A549 (cell line): ENCODE measurements around the gene KCNIP2.

Experiments used
- CBX2 ChIP-seq: fragments of 200-600 bp; sonication (generic); IDR thresholded peaks from 2 replicates; pipeline ENCODE4 v1.6.1; 2016; ENCODE audit warnings: low read depth, mild to moderate bottlenecking, borderline replicate concordance
- CHD4 ChIP-seq: fragments of 200-600 bp; sonication (generic); IDR thresholded peaks from 2 replicates; pipeline ENCODE4 v1.6.1; 2016; ENCODE audit warnings: antibody characterized with exemption, mild to moderate bottlenecking, borderline replicate concordance
- TF ChIP-seq, protein P1 (sequence below): fragments of >200 bp; sonication (Bioruptor Twin); formaldehyde crosslinking; IDR thresholded peaks from 3 replicates; pipeline ENCODE4 v1.5.1; 2016
- TF ChIP-seq, protein P2 (sequence below): IDR thresholded peaks from 2 replicates; pipeline ENCODE4 v1.6.1; 2012

DNA sequence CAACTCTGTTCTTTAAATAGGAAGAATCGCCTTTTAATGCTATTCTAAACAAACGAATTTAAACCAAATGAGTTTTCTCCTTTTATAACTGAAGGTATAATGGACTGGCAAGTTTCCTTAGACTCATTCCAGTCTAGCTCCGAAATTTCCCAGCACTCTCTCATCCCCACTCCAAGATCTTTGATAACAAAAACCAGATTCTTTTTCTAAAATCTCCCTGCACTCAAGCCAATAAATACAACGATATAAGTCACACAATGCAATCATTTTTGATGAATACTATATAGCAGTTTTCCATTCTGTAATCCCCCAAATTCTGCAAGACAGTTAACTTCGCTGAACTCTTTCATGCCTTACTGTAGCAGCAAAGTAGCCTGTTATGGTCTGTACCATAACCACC is 27.2 kb downstream of the KCNIP2 start:
- TF ChIP-seq, protein P1, sequence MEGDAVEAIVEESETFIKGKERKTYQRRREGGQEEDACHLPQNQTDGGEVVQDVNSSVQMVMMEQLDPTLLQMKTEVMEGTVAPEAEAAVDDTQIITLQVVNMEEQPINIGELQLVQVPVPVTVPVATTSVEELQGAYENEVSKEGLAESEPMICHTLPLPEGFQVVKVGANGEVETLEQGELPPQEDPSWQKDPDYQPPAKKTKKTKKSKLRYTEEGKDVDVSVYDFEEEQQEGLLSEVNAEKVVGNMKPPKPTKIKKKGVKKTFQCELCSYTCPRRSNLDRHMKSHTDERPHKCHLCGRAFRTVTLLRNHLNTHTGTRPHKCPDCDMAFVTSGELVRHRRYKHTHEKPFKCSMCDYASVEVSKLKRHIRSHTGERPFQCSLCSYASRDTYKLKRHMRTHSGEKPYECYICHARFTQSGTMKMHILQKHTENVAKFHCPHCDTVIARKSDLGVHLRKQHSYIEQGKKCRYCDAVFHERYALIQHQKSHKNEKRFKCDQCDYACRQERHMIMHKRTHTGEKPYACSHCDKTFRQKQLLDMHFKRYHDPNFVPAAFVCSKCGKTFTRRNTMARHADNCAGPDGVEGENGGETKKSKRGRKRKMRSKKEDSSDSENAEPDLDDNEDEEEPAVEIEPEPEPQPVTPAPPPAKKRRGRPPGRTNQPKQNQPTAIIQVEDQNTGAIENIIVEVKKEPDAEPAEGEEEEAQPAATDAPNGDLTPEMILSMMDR = no peak
- TF ChIP-seq CHD4 (no peak), CBX2 (no peak)
- TF ChIP-seq, protein P2, sequence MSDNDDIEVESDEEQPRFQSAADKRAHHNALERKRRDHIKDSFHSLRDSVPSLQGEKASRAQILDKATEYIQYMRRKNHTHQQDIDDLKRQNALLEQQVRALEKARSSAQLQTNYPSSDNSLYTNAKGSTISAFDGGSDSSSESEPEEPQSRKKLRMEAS = no peak
